HEK293T (cell line): ENCODE data around the gene SMARCAL1.
"Not testable (repeated sequence)": the region's sequence is repeated elsewhere in the genome, so short reads cannot be mapped to it uniquely, and the experiment has no call there.

Experiments
- CTCF ChIA-PET: fragments of 350-600 bp; formaldehyde crosslinking; extraction: SDS; loops from one replicate; lab custom pipeline; 2021; ENCODE audit warnings: antibody characterized with exemption, inconsistent platforms; lab: Yijun Ruan, JAX
- POLR2A ChIA-PET: fragments of 350-600 bp; formaldehyde crosslinking; extraction: SDS; loops from one replicate; lab custom pipeline; 2020; ENCODE audit warnings: antibody characterized with exemption, inconsistent platforms; lab: Yijun Ruan, JAX
- DNase-seq: peaks from one replicate; pipeline ENCODE4 v3.0.0; 2012; ENCODE audit warnings: mixed read lengths; ENCODE audit errors: extremely low spot score
- ARNT ChIP-seq: fragments of 450-650 bp; IDR thresholded peaks from 2 replicates; pipeline ENCODE4 v1.6.1; 2017; ENCODE audit warnings: mild to moderate bottlenecking
- BHLHE40 ChIP-seq: fragments of 450-650 bp; IDR thresholded peaks from 2 replicates; pipeline ENCODE4 v1.6.1; 2016; ENCODE audit warnings: mild to moderate bottlenecking, moderate library complexity, borderline replicate concordance
- CTBP1 ChIP-seq: fragments of 450-650 bp; IDR thresholded peaks from 2 replicates; pipeline ENCODE4 v1.6.1; 2016; ENCODE audit warnings: borderline replicate concordance
- ELF4 ChIP-seq: fragments of 450-650 bp; IDR thresholded peaks from 2 replicates; pipeline ENCODE4 v1.6.1; 2017; ENCODE audit warnings: antibody characterized with exemption
- FOXA1 ChIP-seq: fragments of 450-650 bp; IDR thresholded peaks from 2 replicates; pipeline ENCODE4 v1.6.1; 2016; ENCODE audit warnings: mild to moderate bottlenecking
- FOXK2 ChIP-seq: fragments of 450-650 bp; IDR thresholded peaks from 2 replicates; pipeline ENCODE4 v1.6.1; 2016; ENCODE audit warnings: mild to moderate bottlenecking
- FOXM1 ChIP-seq: fragments of 450-650 bp; IDR thresholded peaks from 2 replicates; pipeline ENCODE4 v1.6.1; 2017; ENCODE audit warnings: mild to moderate bottlenecking, borderline replicate concordance
- HDGF ChIP-seq: fragments of 450-650 bp; IDR thresholded peaks from 2 replicates; pipeline ENCODE4 v1.6.1; 2017; ENCODE audit warnings: antibody characterized with exemption, borderline replicate concordance
- L3MBTL2 ChIP-seq: fragments of 450-650 bp; conservative IDR thresholded peaks from 2 replicates; pipeline ENCODE4 v1.6.1; 2016; ENCODE audit warnings: mild to moderate bottlenecking
- LEF1 ChIP-seq: fragments of 450-650 bp; IDR thresholded peaks from 2 replicates; pipeline ENCODE4 v1.6.1; 2017; ENCODE audit warnings: mild to moderate bottlenecking, borderline replicate concordance
- NFRKB ChIP-seq: fragments of 450-650 bp; IDR thresholded peaks from 2 replicates; pipeline ENCODE4 v1.6.1; 2016; ENCODE audit warnings: mild to moderate bottlenecking, moderate library complexity
- SP1 ChIP-seq: fragments of 450-650 bp; IDR thresholded peaks from 2 replicates; pipeline ENCODE4 v1.6.1; 2017
- SUZ12 ChIP-seq: fragments of 450-650 bp; IDR thresholded peaks from 2 replicates; pipeline ENCODE4 v1.6.1; 2016; ENCODE audit warnings: mild to moderate bottlenecking
- TARDBP ChIP-seq: fragments of 450-650 bp; IDR thresholded peaks from 2 replicates; pipeline ENCODE4 v1.6.1; 2016
- ZNF384 ChIP-seq: fragments of 450-650 bp; IDR thresholded peaks from 2 replicates; pipeline ENCODE4 v1.6.1; 2016
- TF ChIP-seq, protein P1 (sequence below): fragments of 450-650 bp; IDR thresholded peaks from 2 replicates; pipeline ENCODE4 v1.6.1; 2016

The SMARCAL1 gene

DNA sequence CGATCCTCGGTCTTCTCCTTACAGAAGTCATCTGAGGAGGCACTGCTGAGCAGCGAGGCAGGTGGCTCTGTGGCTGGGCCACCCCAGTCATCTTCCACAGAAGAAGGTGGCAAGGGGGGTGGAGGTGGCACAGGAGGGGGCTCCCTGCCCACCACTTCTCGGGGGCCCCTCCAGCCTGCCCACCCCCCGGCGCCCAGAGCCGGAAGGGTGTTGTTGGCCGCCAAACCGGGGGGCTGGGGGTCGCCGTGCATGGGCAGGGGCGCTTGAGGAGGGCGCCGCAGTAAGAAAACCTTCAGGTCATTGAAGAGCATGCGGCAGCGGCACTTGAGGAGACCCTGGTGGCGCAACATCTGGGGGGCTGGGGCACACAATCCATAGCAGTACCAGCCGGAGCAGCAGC, 42.5 kb upstream of the SMARCAL1 start:
- POLR2A ChIA-PET, result no interaction called here
- TF ChIP-seq FOXM1 (no peak), FOXK2 (no peak), BHLHE40 (no peak), CTBP1 (no peak), FOXA1 (no peak), HDGF (no peak), SUZ12 (no peak), NFRKB (no peak), L3MBTL2 (no peak), LEF1 (no peak), ARNT (no peak), TARDBP (no peak), SP1 (no peak), ZNF384 (no peak), ELF4 (no peak)
- TF ChIP-seq, protein P1, sequence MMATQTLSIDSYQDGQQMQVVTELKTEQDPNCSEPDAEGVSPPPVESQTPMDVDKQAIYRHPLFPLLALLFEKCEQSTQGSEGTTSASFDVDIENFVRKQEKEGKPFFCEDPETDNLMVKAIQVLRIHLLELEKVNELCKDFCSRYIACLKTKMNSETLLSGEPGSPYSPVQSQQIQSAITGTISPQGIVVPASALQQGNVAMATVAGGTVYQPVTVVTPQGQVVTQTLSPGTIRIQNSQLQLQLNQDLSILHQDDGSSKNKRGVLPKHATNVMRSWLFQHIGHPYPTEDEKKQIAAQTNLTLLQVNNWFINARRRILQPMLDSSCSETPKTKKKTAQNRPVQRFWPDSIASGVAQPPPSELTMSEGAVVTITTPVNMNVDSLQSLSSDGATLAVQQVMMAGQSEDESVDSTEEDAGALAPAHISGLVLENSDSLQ, result no peak
- CTCF ChIA-PET, result no interaction called here
- no peak for DNase-seq

DNA sequence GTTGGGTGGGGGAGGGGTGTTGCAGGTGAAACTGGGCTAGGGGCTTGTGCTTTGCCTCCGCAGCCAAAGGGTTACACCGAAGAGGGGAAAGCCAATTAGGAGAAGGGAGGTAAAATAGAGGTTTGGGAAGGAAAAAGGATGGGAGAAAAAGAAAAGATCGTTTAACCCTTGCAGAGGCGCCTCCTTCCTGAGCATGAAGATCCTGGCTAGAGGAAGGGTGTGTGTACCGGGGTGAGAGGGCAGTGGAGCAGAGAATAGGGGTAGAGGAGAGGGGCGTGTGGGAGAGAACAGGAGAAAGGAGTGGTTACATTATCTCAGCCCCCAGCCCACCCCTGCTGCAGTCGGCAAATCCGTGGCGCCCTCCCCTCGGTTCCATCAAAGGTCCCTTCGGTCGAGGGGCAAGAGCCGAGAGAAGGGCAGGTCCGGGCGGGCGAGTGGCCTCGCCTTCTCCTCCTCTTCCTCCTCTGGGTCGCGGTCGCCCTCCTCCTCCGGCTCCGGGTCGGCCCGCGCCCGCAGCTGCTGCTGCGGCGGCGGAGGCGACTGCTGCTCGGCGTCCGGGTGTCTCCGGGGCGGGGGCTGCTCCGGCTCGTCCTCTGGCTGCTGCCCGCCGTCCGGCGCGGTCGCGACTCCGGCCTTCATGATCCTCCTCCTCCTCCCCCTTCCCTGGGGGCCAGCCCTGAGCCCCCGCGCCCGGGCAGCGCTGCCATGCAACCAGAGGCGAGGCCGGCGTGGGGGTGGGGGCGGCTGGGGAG, 41.1 kb upstream of the SMARCAL1 start:
- CTCF ChIA-PET, result no interaction called here
- DNase-seq, result peak; percentile 30
- POLR2A ChIA-PET, result no interaction called here
- TF ChIP-seq LEF1 (no peak), ZNF384 (no peak), CTBP1 (no peak), ELF4 (no peak), FOXA1 (no peak), SUZ12 (no peak), SP1 (no peak), FOXM1 (no peak)
- TF ChIP-seq, protein P1, result no peak

DNA sequence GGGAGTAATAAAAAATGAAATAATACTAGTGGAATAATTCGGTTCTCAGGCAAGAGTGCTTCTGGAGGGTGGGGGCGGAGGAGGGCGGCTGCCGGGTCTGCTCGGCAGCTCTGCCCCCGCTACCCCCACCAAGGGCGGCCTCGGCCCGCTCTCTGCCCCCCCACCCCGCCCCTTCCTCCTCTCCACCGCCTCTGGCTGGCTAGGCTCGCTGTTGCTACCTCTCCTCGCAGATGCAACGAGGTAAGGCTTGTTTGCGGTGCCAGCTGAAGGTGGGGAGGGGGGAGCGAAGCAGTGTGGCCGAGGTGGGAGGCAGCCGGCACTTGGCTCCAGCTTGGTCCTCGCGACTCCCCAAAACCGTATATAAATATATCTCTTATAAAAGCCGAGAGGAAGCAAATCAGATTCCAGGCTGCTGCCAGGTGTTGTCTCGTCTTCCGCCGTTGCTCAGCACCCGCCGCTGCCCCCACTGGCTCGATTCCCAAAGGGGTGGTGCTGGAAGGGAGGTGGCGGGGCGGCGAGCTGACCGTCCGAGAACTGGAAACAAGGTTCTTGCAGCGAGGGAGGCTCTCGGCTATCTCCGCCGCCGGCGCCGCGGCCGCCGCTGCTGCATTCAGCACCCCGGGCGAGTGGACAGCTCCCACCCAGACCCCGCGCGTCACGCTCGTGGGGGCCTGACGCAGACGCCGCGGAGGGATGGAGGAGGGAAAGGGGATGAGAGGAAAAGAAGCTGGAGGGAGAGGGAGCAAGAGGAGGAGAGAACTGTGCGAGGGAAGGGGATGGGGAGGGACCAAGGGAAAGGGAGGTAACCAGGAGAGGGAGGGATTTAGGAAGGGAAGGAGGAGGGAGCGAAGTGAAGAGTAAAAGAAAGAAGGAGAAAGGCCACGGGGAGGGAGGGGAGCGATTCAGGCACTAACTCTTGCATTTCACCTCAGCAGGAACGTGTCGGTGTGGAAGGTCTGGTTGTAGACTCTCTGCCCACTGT, 40.3 kb upstream of the SMARCAL1 start, which contains the start of gene MARCHF4:
Gene MARCHF4, minus strand, starts transcription at position 763 of the 982 bp plus-strand sequence. CDS start 2,223 bp downstream, outside the sequence.
- CTCF ChIA-PET, result no interaction called here
- DNase-seq, result peak; percentile 78
- POLR2A ChIA-PET, result no interaction called here
- TF ChIP-seq TARDBP, result peak; percentile 68; the same call in 1 of the 2 replicates
- TF ChIP-seq CTBP1, result 0 out of 2 replicates have a peak, but pooled peaks have one; percentile 46
- TF ChIP-seq ZNF384, result no peak

DNA sequence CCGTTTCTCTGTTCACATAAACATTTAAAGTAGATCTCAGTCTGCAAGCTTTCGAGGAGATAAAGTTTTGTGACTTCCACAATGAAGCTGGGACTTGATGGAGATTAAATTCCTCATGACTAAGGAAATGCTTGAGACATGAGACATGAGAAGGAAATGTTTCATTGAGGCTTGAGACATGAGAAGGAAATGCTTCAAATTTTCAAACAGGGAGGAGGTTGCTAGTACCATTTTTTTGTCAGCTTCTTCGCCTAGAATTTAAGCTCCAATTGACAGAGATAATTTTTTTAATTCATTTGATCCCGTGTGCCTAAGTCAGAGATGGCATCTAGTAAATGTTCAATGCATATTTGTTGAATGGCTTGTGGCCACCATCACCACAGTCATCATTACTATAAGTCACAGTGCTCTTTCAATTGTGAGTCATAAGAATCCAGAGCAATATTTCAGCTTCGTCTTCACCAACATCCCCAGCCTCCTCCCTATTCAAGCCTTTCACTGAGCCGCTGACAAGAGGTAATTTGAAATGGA, 39.5 kb upstream of the SMARCAL1 start:
- DNase-seq, result no peak
- TF ChIP-seq LEF1 (no peak), NFRKB (no peak), ZNF384 (no peak)
- POLR2A ChIA-PET, result interaction anchor here (0.6 kb wide), 1 partner anchor 10 kb away, joined by 3 read pairs; no protein-coding TSS in a partner anchor
- CTCF ChIA-PET, result no interaction called here

DNA sequence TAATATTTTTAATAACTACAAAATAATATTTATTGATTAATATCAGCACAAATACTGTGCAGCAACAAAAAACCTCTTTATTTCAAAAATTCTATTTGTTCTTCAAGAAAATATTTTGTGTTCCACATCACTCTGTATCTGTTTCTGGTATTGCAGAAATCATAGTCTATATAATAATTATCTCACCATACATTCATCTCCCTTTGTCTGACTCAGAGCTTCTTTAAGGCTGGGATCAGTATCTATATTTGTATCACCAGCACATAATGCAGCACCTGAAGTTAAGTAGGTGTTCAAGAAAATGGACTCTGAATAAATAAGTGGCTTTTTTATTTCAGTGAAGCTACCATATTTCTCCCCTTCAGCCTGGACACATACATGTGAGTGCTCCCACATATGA, 38.4 kb upstream of the SMARCAL1 start:
- no peak for DNase-seq
- no peak for TF ChIP-seq ZNF384
- no peak for TF ChIP-seq FOXK2
- no peak for TF ChIP-seq SUZ12
- POLR2A ChIA-PET, result no interaction called here
- CTCF ChIA-PET, result no interaction called here

DNA sequence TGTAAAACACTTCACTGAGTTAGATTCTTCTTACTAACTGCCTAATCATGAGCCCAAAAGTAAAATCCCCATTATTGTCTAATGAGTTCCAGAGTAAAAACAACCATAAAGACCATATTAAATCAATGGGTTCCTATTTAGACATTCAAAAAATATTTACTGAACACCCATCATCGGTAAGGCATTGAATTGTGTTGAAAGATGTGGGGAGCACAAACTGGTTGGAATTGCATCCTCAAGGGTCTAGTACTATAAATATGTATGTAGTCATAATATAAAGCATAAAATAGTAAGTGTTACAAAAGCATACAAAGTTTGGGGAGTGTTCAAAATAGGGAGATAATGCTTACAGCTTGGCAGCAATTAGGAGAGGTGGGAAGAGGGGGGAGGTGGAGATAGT, 37.0 kb upstream of the SMARCAL1 start:
- TF ChIP-seq ELF4, result no peak
- TF ChIP-seq CTBP1, result no peak
- TF ChIP-seq NFRKB, result no peak
- no peak for DNase-seq
- POLR2A ChIA-PET, result no interaction called here
- CTCF ChIA-PET, result no interaction called here

DNA sequence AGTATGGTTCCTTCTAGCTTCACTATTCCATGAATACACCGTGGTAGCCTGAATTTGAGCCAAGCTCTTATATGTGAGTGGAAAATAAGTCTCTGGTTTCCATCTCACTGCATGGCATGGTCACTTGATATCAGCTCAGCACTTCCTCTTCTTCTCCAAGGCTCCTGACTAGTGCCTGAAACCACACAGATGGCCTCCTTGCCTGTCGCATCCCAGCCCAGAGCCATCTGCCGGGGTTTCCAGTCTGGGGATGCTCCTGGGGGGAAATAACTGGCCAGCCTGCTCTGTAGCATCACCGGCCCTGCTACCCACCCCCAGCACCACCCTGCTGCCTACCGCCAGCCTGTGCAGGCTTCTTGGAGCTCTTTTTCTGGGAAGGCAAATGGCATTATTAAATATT, 32.3 kb upstream of the SMARCAL1 start:
- POLR2A ChIA-PET, result no interaction called here
- TF ChIP-seq, protein P1, result no peak
- TF ChIP-seq HDGF (no peak), FOXM1 (no peak), SUZ12 (no peak), CTBP1 (no peak), FOXK2 (no peak), ZNF384 (no peak), ELF4 (no peak), L3MBTL2 (no peak), TARDBP (no peak), LEF1 (no peak), FOXA1 (no peak), BHLHE40 (no peak), ARNT (no peak), SP1 (no peak)
- no peak for DNase-seq
- CTCF ChIA-PET, result no interaction called here

DNA sequence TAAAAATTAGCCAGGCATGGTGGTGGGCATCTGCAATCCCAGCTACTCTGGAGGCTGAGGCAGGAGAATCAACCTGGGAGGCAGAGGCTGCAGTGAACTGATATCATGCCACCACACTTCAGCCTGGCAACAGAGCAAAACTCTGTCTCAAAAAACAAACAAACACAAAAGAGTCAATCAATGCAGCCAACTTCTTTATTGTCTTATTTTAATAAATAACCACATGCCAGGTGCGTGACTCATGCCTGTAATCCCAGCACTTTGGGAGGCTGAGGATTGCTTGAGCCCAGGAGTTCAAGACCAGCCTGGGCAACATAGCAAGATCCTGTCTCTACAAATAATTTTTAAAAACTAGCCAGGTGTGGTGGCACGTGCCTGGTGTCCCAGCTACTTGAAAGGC, 27.9 kb upstream of the SMARCAL1 start:
- POLR2A ChIA-PET, CTCF ChIA-PET: not testable (repeated sequence)

More for the DNA sequence above, 27.9 kb upstream of the SMARCAL1 start:
- DNase-seq, result not testable (repeated sequence)
